Activated CD8-positive, alpha-beta memory T cell treated with anti-CD3 and anti-CD28 coated beads, Interleukin-2, amount 10 ng/mL, durations not matched to agents 7 days and 5 days (primary cell): Measurements from ENCODE around the gene ELOVL6. TPM values are rescaled to one million over a fixed set of nuclear protein-coding genes. Genes with fewer than 3 reads are reported as not detected.
"Not testable (repeated sequence)": the region's sequence is repeated elsewhere in the genome, so short reads cannot be mapped to it uniquely, and the experiment has no call there.

ENCODE experiments used
- ATAC-seq: fragments of 150-1000 bp; cut with Tn5 transposase; one replicate; pipeline ENCODE4 v1.10.0; 2021; ENCODE audit warnings: moderate library complexity
- CTCF ChIA-PET: fragments of 350-600 bp; sonication (Branson Sonifier 250); formaldehyde crosslinking; loops from one replicate; lab custom pipeline; 2021; ENCODE audit warnings: antibody characterized with exemption; lab: Charles Lee
- DNase-seq: peaks from one replicate; pipeline ENCODE4 v3.0.0-alpha.2; 2020
- H3K27ac Mint-ChIP-seq: one replicate; pipeline ENCODE4 v1.8.0; 2021; ENCODE audit warnings: mild to moderate bottlenecking, mixed read lengths
- H3K27me3 Mint-ChIP-seq: one replicate; pipeline ENCODE4 v1.8.0; 2021; ENCODE audit warnings: mixed read lengths
- H3K36me3 Mint-ChIP-seq: one replicate; pipeline ENCODE4 v1.8.0; 2021; ENCODE audit warnings: mild to moderate bottlenecking, mixed read lengths
- H3K4me1 Mint-ChIP-seq: one replicate; pipeline ENCODE4 v1.8.0; 2021; ENCODE audit warnings: mixed read lengths
- H3K4me3 Mint-ChIP-seq: one replicate; pipeline ENCODE4 v1.8.0; 2021; ENCODE audit warnings: mild to moderate bottlenecking, moderate library complexity, mixed read lengths
- H3K9me3 Mint-ChIP-seq: one replicate; pipeline ENCODE4 v1.8.0; 2022; ENCODE audit warnings: low read depth, mixed read lengths
- total RNA-seq, 2 experiments: library from RNA; stranded (reverse); gene quantifications; one replicate each; pipeline ENCODE4 v1.2.3, GENCODE V29; 2021

ELOVL6 gene
- total RNA-seq, 2 experiments from 2014 or later, result 20.8 to 27.5 TPM

DNA sequence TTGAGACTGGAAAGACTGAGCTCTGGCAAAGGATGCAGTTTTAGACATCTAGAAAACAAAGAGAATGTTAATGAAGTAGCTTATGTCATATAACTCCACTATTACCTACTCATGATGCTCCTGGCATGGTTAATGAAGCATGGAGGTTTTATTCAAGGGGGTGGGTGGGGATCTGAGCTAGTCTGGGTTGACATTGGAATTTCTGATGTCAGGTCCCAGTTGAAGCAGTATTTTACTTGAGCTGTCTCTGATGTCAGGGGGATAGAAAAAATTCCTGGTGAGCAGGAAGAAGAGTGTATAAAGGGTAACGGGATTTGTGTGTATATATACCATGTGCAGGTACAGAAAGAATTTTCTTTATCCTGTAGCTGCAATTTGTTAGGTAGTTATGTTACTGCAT is 102.0 kb downstream of the ELOVL6 start:
- no peaks in the 10 kb centered on the region for H3K9me3 Mint-ChIP-seq
- no peak for ATAC-seq
- peaks cover 9% of the 10 kb centered on the region for H3K36me3 Mint-ChIP-seq
- H3K27ac Mint-ChIP-seq, result no peak overlapping the region
- CTCF ChIA-PET, result interaction anchor here (0.7 to 1.1 kb wide), 3 partner anchors 10 to 188 kb away, joined by 3 read pairs; no protein-coding TSS in a partner anchor
- no peak overlapping the region for H3K4me3 Mint-ChIP-seq
- no peaks in the 10 kb centered on the region for H3K27me3 Mint-ChIP-seq
- H3K4me1 Mint-ChIP-seq, result peaks cover 5% of the 10 kb centered on the region
- DNase-seq, result no peak

DNA sequence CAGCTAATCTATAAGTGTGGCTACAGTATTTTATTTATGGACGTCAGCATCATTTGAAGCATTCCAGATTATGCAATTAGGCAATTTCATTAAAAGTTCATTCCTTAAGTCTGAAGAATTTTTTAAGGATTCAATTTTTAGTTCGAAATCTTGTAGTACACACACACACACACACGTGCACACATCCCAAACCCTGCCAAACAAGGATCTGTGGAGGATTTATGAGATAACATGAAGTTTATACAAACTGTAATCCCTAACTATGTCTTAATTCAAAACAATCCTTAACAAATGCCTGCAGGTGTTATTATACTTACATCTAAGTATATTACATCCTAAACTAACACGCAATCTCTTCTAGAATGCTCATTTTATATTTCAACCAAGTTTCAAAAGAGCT is 105.8 kb downstream of the ELOVL6 start:
- Mint-ChIP-seq H3K27ac (no peak overlapping the region), H3K9me3 (no peaks in the 10 kb centered on the region), H3K4me1 (peaks cover 34% of the 10 kb centered on the region), H3K36me3 (peaks cover 15% of the 10 kb centered on the region), H3K4me3 (no peak overlapping the region), H3K27me3 (no peaks in the 10 kb centered on the region)
- DNase-seq (no peak), ATAC-seq (no peak)
- CTCF ChIA-PET, result no interaction called here

DNA sequence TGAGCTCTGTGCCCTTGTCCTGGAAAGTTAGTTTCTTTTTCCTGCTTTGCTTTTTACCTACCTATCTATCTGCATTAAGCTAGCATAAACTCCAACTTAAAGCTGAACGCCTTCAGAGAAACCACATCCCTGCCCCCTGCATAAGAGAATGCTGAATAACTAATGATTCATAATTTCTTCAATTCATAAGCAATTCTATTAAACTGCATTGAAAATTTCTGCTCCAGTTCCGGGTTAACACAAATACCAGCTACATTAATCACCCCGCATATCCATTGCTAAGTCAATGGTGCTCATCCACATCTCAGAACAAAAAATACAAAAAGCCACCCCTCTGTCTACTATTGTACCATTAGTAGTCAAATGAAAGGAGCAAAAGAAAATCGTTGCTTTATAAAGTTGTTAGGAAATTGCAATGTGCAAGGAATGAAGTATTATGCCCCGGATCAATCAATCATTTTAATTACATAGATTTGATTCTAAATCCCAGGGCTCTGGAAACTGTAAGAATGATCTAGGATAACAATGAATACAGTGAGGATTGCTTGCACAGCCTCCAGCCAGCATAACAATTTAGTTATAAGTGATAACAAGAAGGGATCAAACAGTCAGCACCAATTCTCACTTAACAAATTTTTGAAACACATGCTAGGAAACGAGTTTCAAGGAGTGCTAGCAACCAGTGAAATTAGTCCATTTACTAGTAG is 106.8 kb downstream of the ELOVL6 start:
- H3K27me3 Mint-ChIP-seq, result no peaks in the 10 kb centered on the region
- DNase-seq (no peak), ATAC-seq (no peak)
- CTCF ChIA-PET, result no interaction called here
- peaks cover 37% of the 10 kb centered on the region for H3K4me1 Mint-ChIP-seq
- peaks cover 15% of the 10 kb centered on the region for H3K36me3 Mint-ChIP-seq
- H3K9me3 Mint-ChIP-seq, result no peaks in the 10 kb centered on the region
- H3K27ac Mint-ChIP-seq, result no peak overlapping the region
- H3K4me3 Mint-ChIP-seq, result no peak overlapping the region

DNA sequence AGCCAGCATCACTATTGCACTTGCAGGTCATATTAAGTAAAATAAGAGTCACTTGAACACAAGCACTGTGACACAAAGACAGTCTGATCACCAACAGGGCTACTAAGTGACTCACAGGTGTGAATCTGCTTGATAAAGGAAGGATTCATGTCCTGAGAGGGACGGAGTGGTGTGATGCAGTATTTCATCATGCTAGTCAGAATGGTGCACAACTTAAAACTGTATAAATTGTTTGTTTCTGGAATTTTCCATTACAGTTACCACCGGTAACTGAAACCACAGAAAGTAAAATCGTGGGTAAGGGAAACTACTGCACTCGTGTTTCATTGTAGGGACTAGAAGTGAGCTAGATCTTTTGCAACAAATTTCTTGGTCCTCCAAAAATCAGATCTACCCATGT is 109.7 kb downstream of the ELOVL6 start:
- DNase-seq (peak; percentile 56), ATAC-seq (peak; percentile 91)
- CTCF ChIA-PET, result interaction anchor here (2.0 kb wide), 1 partner anchor 422 kb away, joined by 4 read pairs; no protein-coding TSS in a partner anchor
- H3K27ac Mint-ChIP-seq, result peak overlapping the region; percentile 75
- H3K9me3 Mint-ChIP-seq, result no peaks in the 10 kb centered on the region
- peaks cover 12% of the 10 kb centered on the region for H3K36me3 Mint-ChIP-seq
- peaks cover 51% of the 10 kb centered on the region for H3K4me1 Mint-ChIP-seq
- no peaks in the 10 kb centered on the region for H3K27me3 Mint-ChIP-seq
- H3K4me3 Mint-ChIP-seq, result no peak overlapping the region

- Mint-ChIP-seq H3K36me3 (peaks cover 10% of the 10 kb centered on the region), H3K27ac (no peak overlapping the region), H3K4me3 (no peak overlapping the region), H3K9me3 (no peaks in the 10 kb centered on the region), H3K4me1 (peaks cover 51% of the 10 kb centered on the region), H3K27me3 (no peaks in the 10 kb centered on the region)
- DNase-seq (no peak), ATAC-seq (no peak)
- CTCF ChIA-PET, result interaction anchor here (0.9 to 2.0 kb wide), 2 partner anchors 37 to 424 kb away, joined by 3 to 4 read pairs; no protein-coding TSS in a partner anchor
These were observed 111.2 kb downstream of the ELOVL6 start for GRCh38 chr4:110087070-110087708.

- Mint-ChIP-seq H3K36me3 (peaks cover 8% of the 10 kb centered on the region), H3K4me1 (peaks cover 40% of the 10 kb centered on the region), H3K27ac (peak overlapping the region; percentile 9), H3K27me3 (no peaks in the 10 kb centered on the region), H3K9me3 (no peaks in the 10 kb centered on the region), H3K4me3 (no peak overlapping the region)
- CTCF ChIA-PET, result interaction anchor here (1.3 kb wide), 1 partner anchor 16 kb away, joined by 4 read pairs; no protein-coding TSS in a partner anchor
- no peak for DNase-seq
- ATAC-seq, result no peak
These were observed 113.3 kb downstream of the ELOVL6 start for GRCh38 chr4:110085131-110085530.

- CTCF ChIA-PET, result no interaction called here
- Mint-ChIP-seq H3K27ac (no peak overlapping the region), H3K9me3 (no peaks in the 10 kb centered on the region), H3K27me3 (no peaks in the 10 kb centered on the region), H3K4me1 (peaks cover 30% of the 10 kb centered on the region), H3K36me3 (peaks cover 9% of the 10 kb centered on the region), H3K4me3 (no peak overlapping the region)
- no peak for ATAC-seq
- no peak for DNase-seq
These were observed 114.3 kb downstream of the ELOVL6 start for GRCh38 chr4:110084154-110084553.

- ATAC-seq, H3K9me3 Mint-ChIP-seq, H3K4me1 Mint-ChIP-seq, CTCF ChIA-PET, H3K4me3 Mint-ChIP-seq, H3K27me3 Mint-ChIP-seq, DNase-seq, H3K27ac Mint-ChIP-seq: not testable (repeated sequence)
- H3K36me3 Mint-ChIP-seq, result peaks cover 26% of the 10 kb centered on the region
These were observed 120.3 kb downstream of the ELOVL6 start for GRCh38 chr4:110078148-110078547.

DNA sequence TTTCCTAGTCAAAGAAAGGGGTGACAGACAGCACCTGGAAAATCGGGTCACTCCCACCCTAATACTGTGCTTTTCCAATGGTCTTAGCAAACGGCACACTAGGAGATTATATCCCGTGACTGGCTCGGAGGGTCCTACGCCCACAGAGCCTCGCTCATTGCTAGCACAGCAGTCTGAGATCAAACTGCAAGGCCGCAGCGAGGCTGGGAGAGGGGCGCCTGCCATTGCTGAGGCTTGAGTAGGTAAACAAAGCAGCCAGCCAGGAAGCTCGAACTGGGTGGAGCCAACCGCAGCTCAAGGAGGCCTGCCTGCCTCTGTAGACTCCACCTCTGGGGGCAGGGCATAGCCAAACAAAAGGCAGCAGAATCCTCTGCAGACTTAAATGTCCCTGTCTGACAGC is 121.6 kb downstream of the ELOVL6 start:
- H3K4me1 Mint-ChIP-seq, ATAC-seq, H3K9me3 Mint-ChIP-seq, DNase-seq, H3K27me3 Mint-ChIP-seq, H3K4me3 Mint-ChIP-seq, H3K27ac Mint-ChIP-seq, CTCF ChIA-PET: not testable (repeated sequence)
- peaks cover 26% of the 10 kb centered on the region for H3K36me3 Mint-ChIP-seq

DNA sequence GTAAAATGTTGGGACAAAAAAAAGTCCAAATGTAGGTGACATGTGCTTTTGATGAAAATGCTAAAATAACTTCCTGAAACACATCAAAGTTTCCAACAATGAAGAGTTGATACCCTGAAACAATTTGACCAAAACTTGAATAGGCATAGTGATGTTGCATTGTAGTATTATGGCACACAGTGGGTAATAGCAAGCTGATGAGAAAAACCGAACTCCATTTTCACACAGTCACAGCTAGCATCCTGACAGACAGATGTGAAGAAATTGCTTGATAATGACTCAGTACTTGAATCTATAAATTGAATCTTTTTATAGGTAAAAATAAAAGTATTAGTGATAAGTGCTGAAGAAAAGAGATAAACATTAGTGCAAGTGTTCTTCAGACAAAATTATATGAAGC is 122.5 kb downstream of the ELOVL6 start:
- H3K9me3 Mint-ChIP-seq, result no peaks in the 10 kb centered on the region
- no peak overlapping the region for H3K27ac Mint-ChIP-seq
- H3K4me1 Mint-ChIP-seq, result no peaks in the 10 kb centered on the region
- no peak for ATAC-seq
- peaks cover 26% of the 10 kb centered on the region for H3K36me3 Mint-ChIP-seq
- no peak for DNase-seq
- H3K27me3 Mint-ChIP-seq, result no peaks in the 10 kb centered on the region
- no peak overlapping the region for H3K4me3 Mint-ChIP-seq
- CTCF ChIA-PET, result no interaction called here

DNA sequence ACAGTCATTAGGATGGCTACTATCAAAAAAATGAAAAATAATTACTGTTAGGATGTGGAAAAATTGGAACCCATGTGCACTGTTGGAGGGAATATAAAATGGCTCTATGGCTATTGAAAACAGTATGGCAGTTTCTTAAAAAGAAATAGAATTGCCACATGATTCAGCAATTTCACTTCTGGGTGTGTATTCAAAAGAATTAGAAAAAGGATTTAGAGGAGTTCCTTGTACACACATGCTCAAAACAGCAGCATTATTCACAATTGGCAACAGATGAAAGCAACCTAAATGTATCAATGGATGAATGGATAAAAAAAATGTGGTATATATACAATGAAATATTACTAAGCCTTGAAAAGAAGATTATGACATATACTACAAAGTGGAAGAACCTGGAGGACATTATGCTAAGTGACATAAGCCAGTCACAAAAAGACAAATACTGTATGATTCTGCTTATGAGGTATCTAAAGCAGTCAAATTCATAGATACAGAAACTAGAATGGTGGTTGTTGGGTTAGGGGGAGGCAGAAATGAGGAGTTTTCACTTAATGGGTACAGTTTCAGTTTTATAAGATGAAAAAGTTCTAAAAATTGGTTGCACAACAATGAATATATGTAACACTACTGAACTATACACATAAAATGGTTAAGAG is 123.2 kb downstream of the ELOVL6 start:
- no peak for ATAC-seq
- Mint-ChIP-seq H3K27ac (no peak overlapping the region), H3K27me3 (no peaks in the 10 kb centered on the region), H3K4me1 (no peaks in the 10 kb centered on the region), H3K9me3 (no peaks in the 10 kb centered on the region), H3K36me3 (peaks cover 28% of the 10 kb centered on the region), H3K4me3 (no peak overlapping the region)
- no peak for DNase-seq
- CTCF ChIA-PET, result no interaction called here

- H3K9me3 Mint-ChIP-seq, result no peaks in the 10 kb centered on the region
- H3K4me1 Mint-ChIP-seq, result no peaks in the 10 kb centered on the region
- H3K36me3 Mint-ChIP-seq, result peaks cover 27% of the 10 kb centered on the region
- CTCF ChIA-PET, result no interaction called here
- H3K27ac Mint-ChIP-seq, result no peak overlapping the region
- H3K4me3 Mint-ChIP-seq, result no peak overlapping the region
- DNase-seq (no peak), ATAC-seq (no peak)
- no peaks in the 10 kb centered on the region for H3K27me3 Mint-ChIP-seq
These were observed 123.8 kb downstream of the ELOVL6 start for GRCh38 chr4:110074570-110074969.

GRCh38 chr4:110073053-110073845 is 125.2 kb downstream of the ELOVL6 start:
- Mint-ChIP-seq H3K4me3 (no peak overlapping the region), H3K9me3 (no peaks in the 10 kb centered on the region), H3K4me1 (no peaks in the 10 kb centered on the region), H3K27ac (no peak overlapping the region), H3K27me3 (no peaks in the 10 kb centered on the region), H3K36me3 (peaks cover 23% of the 10 kb centered on the region)
- DNase-seq (no peak), ATAC-seq (no peak)
- CTCF ChIA-PET, result interaction anchor here (0.8 kb wide), 1 partner anchor 135 kb away, joined by 3 read pairs; no protein-coding TSS in a partner anchor
